ENCODE data around the gene ACAP2.
"Not testable (repeated sequence)": the region's sequence is repeated elsewhere in the genome, so short reads cannot be mapped to it uniquely, and the experiment has no call there.

ACAP2 gene

DNA sequence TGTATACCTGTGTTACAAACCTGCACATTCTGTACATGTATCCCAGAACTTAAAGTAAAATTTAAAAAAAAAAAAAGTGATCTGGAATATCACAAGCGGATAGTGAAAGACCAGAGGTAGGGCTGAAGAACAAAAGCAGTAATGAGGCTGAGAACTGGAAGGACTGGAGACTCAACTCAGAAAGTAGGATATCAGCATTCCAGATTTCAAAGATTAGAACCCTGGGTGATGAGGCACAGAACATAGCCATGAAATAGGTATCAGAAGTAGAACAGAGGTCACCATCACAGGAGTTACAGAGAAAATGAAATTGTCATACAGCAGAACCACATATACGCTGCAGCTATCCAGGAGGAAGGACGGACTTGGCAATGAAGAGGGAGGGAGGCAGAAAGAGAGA lies 56.1 kb downstream of the ACAP2 start:
- DNase-seq, result no peak

DNA sequence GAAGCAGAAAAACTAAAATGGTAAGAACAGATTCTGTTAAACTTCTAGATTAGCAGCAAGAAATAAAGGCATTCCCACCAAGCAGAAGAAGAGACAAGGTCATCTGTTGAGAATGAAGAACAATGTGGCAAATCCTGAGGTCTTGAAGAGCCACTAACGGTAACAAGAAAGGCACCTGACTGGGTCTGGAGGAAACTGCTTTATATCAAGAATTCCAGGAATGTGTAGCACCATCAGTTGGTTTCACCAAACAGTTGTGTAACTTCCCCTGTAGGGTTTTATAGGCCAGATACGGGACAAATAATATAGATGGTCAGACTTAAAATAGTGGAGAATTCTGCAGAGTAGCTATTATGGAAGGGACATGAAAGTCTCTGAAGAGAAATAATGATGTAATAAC lies 57.3 kb downstream of the ACAP2 start:
- no peak for DNase-seq

DNA sequence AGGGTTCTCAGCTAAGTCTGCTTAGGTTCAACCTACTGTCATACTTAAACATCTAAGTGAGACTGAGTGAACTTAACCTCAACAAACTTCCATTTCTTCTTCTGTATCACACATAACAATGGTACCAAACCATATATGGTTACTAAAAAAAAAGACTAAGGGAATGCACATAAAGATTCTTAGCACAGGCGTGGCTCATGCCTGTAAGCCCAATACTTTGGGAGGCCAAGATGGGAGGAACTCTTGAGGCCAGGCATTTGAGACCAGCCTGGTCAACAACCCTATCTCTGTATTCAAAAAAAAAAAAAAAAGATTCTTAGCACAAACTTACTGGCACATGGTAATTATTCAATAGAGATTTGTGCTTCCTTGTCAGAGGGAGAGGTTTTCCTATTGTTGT lies 57.9 kb downstream of the ACAP2 start:
- no peak for DNase-seq

DNA sequence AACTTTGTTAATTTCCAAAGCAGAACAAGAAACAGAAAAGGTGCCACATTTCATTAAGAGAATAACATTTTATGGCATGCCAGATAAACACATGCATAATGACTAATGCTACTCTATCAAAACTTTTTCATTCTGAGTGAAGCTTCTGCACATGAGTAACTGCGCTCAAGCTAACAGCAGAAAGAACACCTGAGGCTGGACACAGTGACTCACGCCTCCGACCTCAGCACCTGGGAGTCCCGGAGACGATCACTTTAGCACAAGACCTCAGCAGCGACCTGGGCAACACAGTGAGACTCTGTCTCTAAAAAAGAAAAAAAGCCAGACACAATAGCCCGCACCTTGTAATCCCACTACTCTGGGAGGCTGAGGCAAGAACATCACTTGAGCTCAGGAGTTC lies 70.6 kb downstream of the ACAP2 start:
- DNase-seq, result peak; percentile 55

DNA sequence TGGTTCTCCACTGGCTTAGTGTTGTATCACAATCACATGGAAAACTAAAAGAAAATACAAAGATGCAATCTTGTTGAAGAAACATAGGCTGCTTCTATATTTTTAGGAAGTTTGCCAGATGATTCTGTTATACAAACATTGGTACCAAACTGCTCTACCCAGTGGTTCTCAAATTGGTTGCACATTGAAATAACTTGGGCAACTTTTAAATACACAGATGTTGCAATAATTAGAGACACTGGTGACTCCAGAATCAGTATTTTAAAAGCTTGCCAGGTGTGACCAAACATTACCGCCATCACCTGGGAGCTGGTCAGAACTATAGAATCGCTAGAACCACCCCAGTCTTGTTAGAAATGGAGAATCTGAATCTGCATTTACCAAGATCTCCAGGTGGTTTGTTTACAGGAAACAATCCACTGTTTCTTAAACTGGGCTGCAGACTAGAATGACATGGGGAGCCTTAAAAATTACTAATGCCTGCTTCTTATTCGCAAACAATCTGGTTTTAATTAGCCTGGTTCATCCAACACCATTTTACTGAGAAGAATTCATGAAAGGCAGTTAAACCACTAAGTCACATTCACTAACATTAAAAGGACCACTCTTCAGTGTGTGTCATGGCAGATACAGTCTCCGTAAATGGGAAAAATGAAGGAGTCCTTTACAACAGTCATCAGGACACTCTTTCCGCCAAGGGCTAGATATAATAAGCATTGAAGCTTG lies 76.5 kb downstream of the ACAP2 start:
- no peak for DNase-seq

DNA sequence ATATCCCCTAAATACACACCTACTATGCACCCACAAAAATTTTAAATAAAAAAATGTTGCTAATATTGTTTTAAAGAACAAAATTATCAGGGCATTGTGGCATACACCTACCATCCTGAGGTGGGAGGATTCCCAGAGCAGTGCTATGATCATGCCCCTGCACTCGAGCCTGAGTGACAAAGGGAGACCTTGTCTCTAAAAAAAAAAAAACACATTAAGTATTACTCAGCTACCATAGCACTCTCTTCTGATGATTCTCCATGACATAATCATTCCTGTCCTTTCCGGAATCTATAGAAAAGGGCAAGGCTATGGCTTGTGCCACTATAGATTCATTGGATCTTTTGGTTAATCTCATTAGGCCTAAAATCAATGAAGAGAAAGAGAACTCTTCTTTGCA lies 77.4 kb downstream of the ACAP2 start:
- DNase-seq, result no peak

DNA sequence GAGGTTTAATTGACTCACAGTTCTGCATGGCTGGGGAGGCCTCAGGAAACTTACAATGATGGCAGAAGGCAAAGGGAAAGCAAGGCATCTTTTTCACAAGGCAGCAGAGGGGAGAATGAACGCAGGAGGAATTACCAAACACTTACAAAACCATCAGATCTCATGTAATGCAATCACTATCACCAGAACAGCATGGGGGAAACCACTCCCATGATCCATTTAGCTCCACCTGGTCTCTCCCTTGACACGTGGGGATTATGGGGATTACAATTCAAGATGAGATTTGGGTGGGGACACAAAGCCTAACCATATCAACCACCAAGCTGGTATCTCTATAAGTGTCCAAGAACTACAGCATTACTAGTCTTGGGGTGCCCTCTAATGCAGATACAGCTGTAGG lies 85.0 kb downstream of the ACAP2 start:
- DNase-seq, result not testable (repeated sequence)

DNA sequence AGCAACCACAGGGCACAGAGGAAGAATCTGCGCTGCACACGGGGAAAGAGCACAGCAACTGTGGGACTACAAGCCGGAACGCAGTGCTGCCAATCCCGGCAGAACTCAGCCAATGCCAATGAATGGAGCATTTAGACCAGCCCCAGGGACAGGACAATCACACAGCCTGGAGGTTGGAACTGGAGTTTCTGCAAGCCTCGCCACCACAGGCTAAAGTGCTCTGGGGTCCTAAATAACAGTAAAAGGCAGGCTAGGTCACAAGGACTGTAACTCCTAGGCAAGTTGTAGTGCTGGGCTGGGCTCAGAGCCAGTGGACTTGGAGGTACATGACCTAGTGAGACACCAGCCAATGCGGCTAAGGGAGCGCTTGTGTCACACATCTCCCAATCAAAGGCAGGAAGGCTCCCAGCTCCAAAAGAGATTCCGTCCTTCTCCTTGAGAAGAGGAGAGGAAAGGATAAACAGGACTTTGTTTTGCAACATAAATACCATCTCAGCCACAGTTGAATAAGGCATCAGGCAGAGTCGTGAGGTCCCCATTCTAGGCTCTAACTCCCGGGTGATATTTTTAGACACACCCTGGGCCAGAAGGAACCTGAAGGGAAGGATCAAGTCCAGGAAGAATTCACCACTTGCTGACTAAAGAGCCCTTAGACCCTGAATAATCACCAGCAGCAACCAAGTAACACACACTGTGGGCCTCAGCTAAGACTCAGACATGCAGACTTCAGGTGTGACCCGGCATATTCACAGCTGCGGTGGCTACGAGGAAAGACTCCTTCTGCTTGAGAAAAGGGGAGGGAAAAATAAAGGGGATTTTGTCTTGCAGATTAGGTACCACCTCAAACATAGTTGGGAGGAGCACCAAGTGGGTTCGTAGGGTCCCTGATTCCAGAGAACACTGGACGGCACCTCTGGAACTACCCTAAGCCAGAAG lies 86.4 kb downstream of the ACAP2 start:
- DNase-seq, result peak; percentile 60

DNA sequence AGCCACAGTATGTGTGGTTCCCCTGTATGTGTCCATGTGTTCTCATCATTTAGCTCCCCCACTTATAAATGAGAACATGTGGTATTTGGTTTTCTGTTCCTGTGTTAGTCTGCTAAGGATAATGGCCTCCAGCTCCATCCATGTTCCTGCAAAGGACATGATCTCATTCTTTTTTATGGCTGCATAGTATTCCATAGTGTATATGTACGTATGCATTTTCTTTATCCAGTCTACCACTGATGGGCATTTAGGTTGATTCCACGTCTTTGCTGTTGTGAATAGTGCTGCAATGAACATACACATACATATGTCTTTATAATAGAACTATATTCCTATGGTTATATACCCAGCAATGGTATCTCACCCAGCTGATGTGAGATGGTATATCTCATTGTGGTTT lies 88.8 kb downstream of the ACAP2 start:
- not testable (repeated sequence) for DNase-seq

DNA sequence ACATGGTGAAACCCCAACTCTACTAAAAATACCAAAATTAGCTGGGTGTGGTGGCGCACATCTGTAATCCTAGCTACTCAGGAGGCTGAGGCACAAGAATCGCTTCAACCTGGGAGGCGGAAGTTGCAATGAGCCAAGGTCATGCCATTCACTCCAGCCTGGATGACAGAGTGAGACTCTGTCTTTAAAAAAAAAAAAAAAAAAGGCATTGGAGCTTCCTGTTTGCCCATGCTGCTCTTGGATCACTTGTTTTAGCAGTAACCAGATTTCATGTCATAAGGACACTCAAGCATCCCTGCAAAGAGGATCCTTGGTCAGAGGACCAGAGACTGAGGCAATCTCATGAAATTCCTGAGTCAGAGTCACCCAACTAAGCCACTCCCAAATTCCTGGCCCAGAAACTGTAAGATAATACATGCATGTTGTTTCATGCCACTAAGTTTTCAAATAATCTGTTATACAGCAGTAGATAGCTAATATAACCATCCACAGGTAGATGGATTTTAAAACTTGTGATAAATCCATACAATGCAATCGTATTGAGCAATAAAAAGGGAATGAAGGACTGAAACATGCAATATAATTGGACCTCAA lies 89.8 kb downstream of the ACAP2 start:
- peak; percentile 62 for DNase-seq

DNA sequence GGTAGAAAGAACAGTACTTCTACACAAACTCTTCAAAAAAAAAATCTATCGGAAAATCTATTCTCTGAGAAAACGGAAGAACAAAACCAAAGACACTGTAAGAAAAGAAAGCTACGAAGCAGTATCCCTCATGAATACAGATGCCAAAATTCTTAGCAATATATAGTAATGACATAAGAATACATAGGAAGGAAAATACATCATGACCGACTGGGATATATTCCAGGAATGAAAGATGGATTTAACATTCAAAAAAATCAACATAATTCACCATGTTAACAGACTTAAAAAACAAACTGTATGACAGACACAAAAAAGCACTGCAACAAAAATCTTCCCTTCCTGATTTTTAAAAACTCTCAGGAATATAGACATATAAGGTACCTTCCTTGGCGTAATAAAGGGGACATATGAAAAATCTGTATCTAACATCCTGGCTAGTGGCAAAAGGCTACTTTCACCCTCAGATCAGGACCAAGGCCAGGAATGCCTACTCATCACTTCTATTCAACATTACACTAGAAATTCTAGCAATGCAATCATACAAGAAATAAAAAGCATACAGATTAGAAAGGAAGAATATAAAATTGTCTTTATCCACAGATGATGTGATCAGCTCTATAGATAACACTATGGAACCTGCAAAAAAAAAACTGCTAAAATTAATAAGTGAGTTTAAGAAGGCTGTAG lies 94.2 kb downstream of the ACAP2 start:
- DNase-seq, result no peak

DNA sequence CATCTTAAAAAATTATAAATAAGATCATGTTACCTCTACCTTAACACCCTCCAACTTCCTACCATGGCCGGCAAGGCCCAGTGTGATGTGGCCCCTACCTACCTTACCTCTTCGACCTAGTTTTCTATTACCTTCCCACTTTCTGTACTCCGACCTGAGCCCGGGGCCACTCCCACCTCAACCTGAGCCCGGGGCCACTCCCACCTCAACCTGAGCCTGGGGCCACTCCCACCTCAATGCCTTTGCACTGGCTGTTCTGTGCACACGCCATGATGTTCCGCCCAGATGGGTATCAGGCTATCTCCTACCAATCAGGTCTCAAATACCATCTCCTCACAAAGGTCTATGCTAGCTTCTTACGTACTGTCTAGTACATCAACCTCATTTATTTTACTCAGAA lies 105.1 kb downstream of the ACAP2 start:
- DNase-seq, result no peak

DNA sequence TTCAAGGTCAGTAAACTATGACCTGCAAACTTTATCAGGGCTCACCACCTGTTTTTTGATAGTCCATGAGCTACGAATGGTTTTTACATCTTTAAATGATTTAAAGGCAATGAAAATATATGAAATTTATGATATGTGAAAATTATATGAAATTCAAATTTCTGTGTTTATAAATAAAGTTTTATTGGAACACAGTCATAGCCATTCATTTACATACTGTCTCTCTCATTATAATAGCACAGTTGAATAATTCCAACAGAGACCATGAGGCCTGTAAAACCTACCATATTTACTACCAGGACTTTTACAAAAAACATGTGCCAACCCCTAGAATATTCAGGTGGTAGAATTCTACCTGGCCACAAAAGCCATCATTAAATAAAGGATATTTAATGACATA lies 107.9 kb downstream of the ACAP2 start:
- DNase-seq, result no peak

DNA sequence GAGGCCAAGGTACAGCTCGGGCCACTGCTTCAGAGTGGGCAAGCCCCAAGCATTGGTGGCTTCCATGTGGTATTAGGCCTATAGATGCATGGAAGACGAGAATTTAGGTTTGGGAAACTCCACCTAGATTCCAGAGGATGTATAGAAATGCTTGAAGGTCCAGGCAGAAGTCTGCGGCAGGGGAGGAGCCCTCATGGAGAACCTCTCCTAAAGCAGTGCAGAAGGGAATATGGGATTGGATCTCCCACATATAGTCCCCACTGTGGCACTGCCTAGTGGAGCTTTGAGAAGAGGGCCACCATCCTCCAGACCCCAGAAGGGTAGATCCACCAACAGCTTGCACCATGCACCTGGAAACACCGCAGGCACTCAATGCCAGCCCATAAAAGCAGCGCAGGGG lies 123.8 kb downstream of the ACAP2 start:
- no peak for DNase-seq

DNA sequence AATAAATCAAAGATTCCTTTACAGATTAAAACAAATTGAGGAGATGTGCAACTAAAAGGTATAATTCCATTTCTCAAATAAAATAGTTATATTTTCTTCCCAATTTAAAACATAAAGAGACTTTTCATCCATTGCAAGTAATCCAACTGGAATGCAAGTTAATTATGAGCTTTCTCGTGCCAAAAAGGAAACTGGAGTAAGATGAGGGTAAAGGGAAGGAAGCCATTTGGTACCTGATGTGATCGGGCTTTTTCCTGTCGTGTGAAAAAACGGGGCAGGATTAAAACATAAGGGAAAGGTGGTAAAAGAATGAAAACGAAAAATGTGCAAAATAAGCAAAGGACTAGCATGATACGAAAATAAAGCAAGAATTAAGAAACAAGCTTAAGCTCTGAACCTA lies 130.1 kb downstream of the ACAP2 start:
- DNase-seq, result no peak

DNA sequence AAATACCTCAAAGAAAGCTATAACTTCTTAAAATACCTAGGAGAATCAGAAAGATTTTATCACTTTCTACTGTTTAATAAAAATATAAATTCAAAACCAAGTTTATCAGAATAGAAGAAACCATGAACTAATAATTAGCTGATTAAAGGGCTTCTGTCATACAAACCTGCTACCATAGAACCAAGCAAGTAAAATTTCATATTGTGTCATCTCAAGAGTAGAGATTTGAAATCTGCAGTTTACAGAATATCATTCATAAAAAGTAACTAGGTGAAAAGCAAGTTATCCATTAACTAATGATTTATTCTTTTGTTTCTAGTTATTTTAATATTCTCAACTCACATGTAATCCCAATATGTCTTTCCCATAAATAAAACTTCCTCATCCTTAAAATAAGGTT lies 135.1 kb downstream of the ACAP2 start:
- no peak for DNase-seq

DNA sequence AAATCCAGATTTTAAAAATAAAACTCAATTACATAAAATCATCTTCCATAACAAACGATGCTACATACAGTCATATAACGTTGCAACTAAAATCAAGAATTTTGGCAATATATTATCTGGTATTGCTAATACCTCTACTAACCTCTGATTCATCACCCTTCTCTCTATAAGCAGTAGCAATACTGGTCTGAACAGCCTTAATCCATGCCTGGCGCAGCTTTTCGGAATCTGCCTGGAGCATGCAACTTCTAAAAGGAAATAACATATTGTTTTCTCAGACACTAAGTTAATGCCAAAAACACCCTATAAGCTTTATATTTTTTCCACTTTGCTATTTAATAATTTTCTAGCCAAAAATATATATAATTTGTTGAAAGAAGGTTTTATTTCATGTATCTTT lies 136.5 kb downstream of the ACAP2 start:
- no peak for DNase-seq

DNA sequence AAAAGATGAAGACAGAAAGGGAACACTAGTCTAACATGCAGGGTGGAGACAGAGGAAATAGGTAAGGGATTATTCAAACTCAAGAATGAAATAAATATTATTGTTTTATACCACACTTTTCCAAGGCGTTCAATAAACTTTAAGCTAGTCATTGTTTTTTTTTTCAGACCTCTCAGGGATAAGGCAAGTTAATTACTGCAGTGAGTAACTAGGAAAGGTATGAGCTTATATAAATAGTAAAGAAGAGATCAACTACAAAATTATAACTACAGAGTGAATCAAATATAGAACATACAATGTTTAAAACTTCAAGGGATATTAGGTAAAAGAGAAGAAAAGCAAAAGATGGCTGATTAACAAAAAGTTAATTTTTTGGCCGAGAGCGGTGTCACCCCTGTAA lies 140.4 kb downstream of the ACAP2 start:
- no peak for DNase-seq

DNA sequence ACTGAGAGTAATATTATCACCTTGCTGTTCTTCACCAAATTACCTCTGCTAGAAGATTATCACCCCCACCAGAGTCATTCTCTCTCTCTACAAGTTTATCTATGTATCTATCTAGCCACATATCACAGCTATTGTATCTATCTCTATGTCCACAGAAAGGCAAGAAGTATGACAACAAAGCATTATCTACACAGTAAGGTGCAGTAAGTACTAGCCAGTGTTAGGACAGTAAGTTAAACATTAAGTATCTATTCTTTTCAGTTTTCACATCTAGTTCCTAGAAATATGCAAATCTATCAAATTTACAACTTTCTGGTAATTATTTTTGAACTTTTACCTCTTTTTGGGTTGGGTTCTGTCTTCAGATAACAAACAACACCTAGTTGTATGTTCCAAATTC lies 145.4 kb downstream of the ACAP2 start:
- no peak for DNase-seq

DNA sequence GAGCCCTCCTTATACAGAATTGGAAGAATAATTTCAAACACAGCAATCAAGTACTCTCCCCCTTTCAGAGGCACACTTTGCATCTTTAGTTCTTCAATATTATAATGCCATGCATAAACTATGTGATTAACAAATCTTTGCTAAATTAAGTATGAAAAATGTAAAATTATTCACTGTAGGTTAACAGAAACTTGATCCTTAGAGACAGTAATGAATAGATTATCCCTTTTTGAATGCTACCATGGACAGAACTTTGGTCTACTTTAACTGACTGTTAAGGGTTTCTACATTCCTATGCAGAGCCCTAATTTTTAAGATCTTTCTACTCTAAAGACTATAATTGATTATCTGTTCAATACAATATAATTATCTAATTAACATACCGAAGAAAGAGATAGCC lies 146.2 kb downstream of the ACAP2 start:
- no peak for DNase-seq

DNA sequence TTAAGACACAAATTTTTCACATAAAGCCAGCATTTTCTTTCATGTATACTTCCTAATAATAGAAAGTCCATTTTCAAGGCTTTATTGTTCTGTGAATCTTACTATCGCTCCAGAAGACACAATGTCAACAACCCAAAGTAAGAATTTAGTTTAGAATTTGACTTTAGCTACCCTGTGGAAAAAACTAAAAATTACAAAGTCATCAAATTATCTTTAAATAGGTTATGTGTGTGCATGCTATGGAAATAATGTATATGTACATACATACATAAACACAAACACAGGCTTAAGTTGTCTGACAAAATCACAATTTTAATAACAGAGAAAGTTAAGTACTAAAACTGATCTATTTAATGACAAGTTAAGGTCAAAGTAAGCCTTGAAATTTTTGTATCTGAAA lies 151.7 kb downstream of the ACAP2 start:
- DNase-seq, result no peak

DNA sequence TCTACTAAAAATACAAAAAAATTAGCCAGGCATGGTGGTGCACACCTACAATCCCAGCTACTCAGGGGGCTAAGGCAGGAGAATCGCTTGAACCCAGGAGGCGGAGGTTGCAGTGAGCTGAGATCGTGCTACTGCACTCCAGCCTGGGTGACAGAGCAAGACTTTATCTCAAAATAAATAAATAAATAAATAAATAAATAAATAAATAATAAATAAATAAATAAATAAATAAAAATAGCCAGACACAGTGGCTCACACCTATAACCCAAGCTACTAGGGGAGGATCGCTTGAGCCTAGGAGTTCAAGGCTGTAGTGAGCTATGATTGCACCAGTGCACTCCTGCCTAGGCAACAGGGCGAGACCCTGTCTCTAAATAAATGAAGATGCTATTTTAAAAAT lies 152.2 kb downstream of the ACAP2 start:
- DNase-seq, result not testable (repeated sequence)

DNA sequence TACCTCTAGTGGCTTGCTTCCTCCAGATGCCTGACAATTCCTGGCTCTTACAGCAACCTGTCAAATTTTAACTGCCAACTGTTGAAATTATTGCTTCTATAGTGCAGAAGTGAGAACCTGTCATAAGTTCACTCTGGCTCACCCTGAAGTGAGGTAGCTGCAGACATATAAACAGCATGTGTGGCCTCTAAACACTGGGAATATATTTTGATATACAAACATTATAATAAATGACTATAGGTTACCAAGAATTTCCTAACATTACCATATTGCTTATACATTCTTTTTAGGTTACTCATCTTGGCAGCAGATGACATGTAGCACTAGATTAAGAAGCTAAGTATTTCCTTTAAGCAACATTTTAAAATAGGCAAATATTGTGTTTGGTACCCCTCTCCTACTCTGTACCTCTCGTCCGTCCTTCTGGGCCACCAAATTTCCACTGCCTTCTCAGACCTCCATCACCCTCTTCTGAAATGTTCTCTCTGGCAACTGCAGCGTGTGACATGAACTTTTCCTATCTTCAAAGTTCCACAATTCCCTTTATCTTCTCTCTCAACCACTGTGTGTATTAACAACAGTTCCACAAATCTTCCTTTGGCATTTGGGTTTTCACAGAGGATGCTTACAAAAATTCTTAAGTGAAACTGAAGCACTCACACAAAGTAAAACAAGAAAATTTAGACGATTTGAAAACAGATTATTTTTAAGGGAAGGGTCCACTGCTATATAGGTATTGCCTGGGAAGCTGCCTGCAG lies 156.5 kb downstream of the ACAP2 start:
- no peak for DNase-seq

All from islet precursor cell (in vitro differentiated cells).